Skin epidermis (tissue), 12 donors: ENCODE measurements around the gene ADRM1.

ENCODE experiments used
- H3K27ac ChIP-seq, 21 experiments: fragments of 200-600 bp; sonication (generic) in 11 of 21; one replicate each; pipeline ENCODE4 v1.5.0; 2020; ENCODE audit warnings: mild to moderate bottlenecking in 3 of 21, inconsistent platforms in 2 of 21, moderate library complexity in 2 of 21
- H3K4me3 ChIP-seq, 7 experiments: fragments of 200-600 bp; sonication (generic) in 2 of 7; one replicate each; pipeline ENCODE4 v1.5.0; 2020; ENCODE audit warnings: inconsistent platforms in 2 of 7, mild to moderate bottlenecking in 2 of 7, moderate library complexity in 1 of 7

The ADRM1 gene

GRCh38 chr20:62350098-62350628, 47.4 kb downstream of the ADRM1 start:
- Histone ChIP-seq H3K27ac (peak overlapping the region in 17 of 21 experiments; percentile 5 to 80 (median 63)), H3K4me3 (no peak overlapping the region)

GRCh38 chr20:62350629-62351422, 48.0 kb downstream of the ADRM1 start:
- Histone ChIP-seq H3K4me3 (no peak overlapping the region), H3K27ac (peak overlapping the region in 17 of 21 experiments; percentile 5 to 80 (median 63))

- peak overlapping the region in 11 of 21 experiments; percentile 44 to 80 (median 70) for H3K27ac ChIP-seq
Observed at GRCh38 chr20:62351469-62352401, 48.9 kb downstream of the ADRM1 start.

GRCh38 chr20:62352402-62353288, 49.8 kb downstream of the ADRM1 start:
- no peak overlapping the region for H3K4me3 ChIP-seq
- H3K27ac ChIP-seq = peak overlapping the region in 11 of 21 experiments; percentile 5 to 79 (median 54)

More at GRCh38 chr20:62351469-62352401, 48.9 kb downstream of the ADRM1 start:
- H3K4me3 ChIP-seq = no peak overlapping the region

- Histone ChIP-seq H3K27ac (peak overlapping the region in 12 of 21 experiments; percentile 5 to 79 (median 52)), H3K4me3 (no peak overlapping the region)
Observed at GRCh38 chr20:62353289-62354030, 50.7 kb downstream of the ADRM1 start.

GRCh38 chr20:62354031-62354808, 51.4 kb downstream of the ADRM1 start:
- Histone ChIP-seq H3K4me3 (no peak overlapping the region), H3K27ac (peak overlapping the region in 13 of 21 experiments; percentile 6 to 87 (median 79))

GRCh38 chr20:62354811-62355341, 52.1 kb downstream of the ADRM1 start:
- Histone ChIP-seq H3K4me3 (no peak overlapping the region), H3K27ac (peak overlapping the region in 17 of 21 experiments; percentile 6 to 87 (median 78))

- no peak overlapping the region for H3K4me3 ChIP-seq
- H3K27ac ChIP-seq = peak overlapping the region in 19 of 21 experiments; percentile 6 to 87 (median 78)
Observed at GRCh38 chr20:62355516-62355877, 52.7 kb downstream of the ADRM1 start.

- H3K27ac ChIP-seq = peak overlapping the region in 18 of 21 experiments; percentile 6 to 87 (median 78)
- H3K4me3 ChIP-seq = no peak overlapping the region
Observed at GRCh38 chr20:62355878-62356588, 53.2 kb downstream of the ADRM1 start.

GRCh38 chr20:62356589-62357186, 53.9 kb downstream of the ADRM1 start:
- Histone ChIP-seq H3K4me3 (no peak overlapping the region), H3K27ac (peak overlapping the region in 19 of 21 experiments; percentile 17 to 87 (median 77))

GRCh38 chr20:62357187-62357667, 54.4 kb downstream of the ADRM1 start:
- Histone ChIP-seq H3K27ac (peak overlapping the region in 19 of 21 experiments; percentile 17 to 87 (median 77)), H3K4me3 (no peak overlapping the region)

- Histone ChIP-seq H3K27ac (peak overlapping the region in 18 of 21 experiments; percentile 42 to 87 (median 78)), H3K4me3 (no peak overlapping the region)
Observed at GRCh38 chr20:62357681-62358080, 54.9 kb downstream of the ADRM1 start.
